C4-2B (cell line): ENCODE data around the gene GALNT9.

Experiments used
- H3K27ac ChIP-seq: fragments of 450-650 bp; 2 replicates; pipeline ENCODE4 v1.5.1; 2017
- CTCF ChIP-seq: fragments of 450-650 bp; conservative IDR thresholded peaks from 2 replicates; pipeline ENCODE4 v1.5.1; 2017; ENCODE audit warnings: mild to moderate bottlenecking
- ZFX ChIP-seq: fragments of 450-650 bp; IDR thresholded peaks from 2 replicates; pipeline ENCODE4 v1.6.1; 2017

The GALNT9 gene

GRCh38 chr12:132178801-132179401, 150.5 kb downstream of the GALNT9 start:
- peak overlapping the region; percentile 20; the same call in 1 of the 2 replicates for H3K27ac ChIP-seq
- TF ChIP-seq ZFX (no peak), CTCF (no peak)

GRCh38 chr12:132178316-132178715, 151.1 kb downstream of the GALNT9 start:
- H3K27ac ChIP-seq, result no peak overlapping the region; the same call in 1 of the 2 replicates
- no peak for TF ChIP-seq CTCF
- no peak for TF ChIP-seq ZFX

- no peak overlapping the region for H3K27ac ChIP-seq
- TF ChIP-seq ZFX (no peak), CTCF (no peak)
These were observed 152.4 kb downstream of the GALNT9 start for GRCh38 chr12:132176920-132177551.

GRCh38 chr12:132176385-132176919, 152.9 kb downstream of the GALNT9 start:
- H3K27ac ChIP-seq, result no peak overlapping the region
- TF ChIP-seq ZFX (no peak), CTCF (no peak)

- no peak overlapping the region for H3K27ac ChIP-seq
- TF ChIP-seq CTCF (no peak), ZFX (no peak)
These were observed 153.6 kb downstream of the GALNT9 start for GRCh38 chr12:132175496-132176384.

- no peak overlapping the region for H3K27ac ChIP-seq
- TF ChIP-seq ZFX (no peak), CTCF (no peak)
These were observed 154.4 kb downstream of the GALNT9 start for GRCh38 chr12:132174839-132175490.
